B cell (primary cell): ENCODE data around the gene ATP11C. TPM values are rescaled to one million over a fixed set of nuclear protein-coding genes. Genes with fewer than 3 reads are reported as not detected.

Experiments used
- ATAC-seq: fragments of 200-7000 bp; cut with Tn5 transposase; one replicate; pipeline ENCODE4 v1.10.0; 2021; ENCODE audit warnings: low read depth, mild to moderate bottlenecking, moderate number of reproducible peaks, moderate library complexity
- CTCF ChIA-PET: fragments of 350-600 bp; sonication (Branson Sonifier 250); formaldehyde crosslinking; loops from one replicate; lab custom pipeline; 2021; ENCODE audit warnings: antibody characterized with exemption, inconsistent platforms; lab: Charles Lee
- POLR2A ChIA-PET: fragments of 350-600 bp; sonication (Branson Sonifier 250); formaldehyde crosslinking; loops from one replicate; lab custom pipeline; 2021; ENCODE audit warnings: antibody characterized with exemption; lab: Charles Lee
- DNase-seq: peaks from one replicate; pipeline ENCODE4 v3.0.0; 2013
- H2AFZ ChIP-seq: 2 replicates; pipeline ENCODE4 v1.6.1; 2012; ENCODE audit warnings: mild to moderate bottlenecking, low read depth, low read length; ENCODE audit not compliant: insufficient read depth, poor library complexity, severe bottlenecking
- H3K27ac ChIP-seq, 2 donors: 1 replicate in 1 of 2; 2 replicates in 1 of 2; pipeline ENCODE4 v1.5.1; 2012 to 2013; ENCODE audit warnings: low read length in 2 of 2, mild to moderate bottlenecking in 2 of 2, moderate library complexity in 1 of 2
- H3K27me3 ChIP-seq, 4 experiments: fragments of 200-600 bp in 1 of 4; sonication (generic) in 1 of 4; replicated peaks in 1 of 4; 1 replicate in 2 of 4; 2 replicates in 2 of 4; pipeline versions ENCODE4 v1.6.1 to v1.7.0; 2013 to 2016; ENCODE audit warnings: low read length in 3 of 4, mild to moderate bottlenecking in 2 of 4, mixed read lengths in 1 of 4, moderate library complexity in 1 of 4; ENCODE audit not compliant: insufficient read depth in 4 of 4, control insufficient read depth in 3 of 4; ENCODE audit errors: control extremely low read depth in 1 of 4
- H3K36me3 ChIP-seq, 2 experiments: replicated peaks in 1 of 2; 1 replicate in 1 of 2; 2 replicates in 1 of 2; pipeline versions ENCODE4 v1.6.1 to v1.7.1; 2013; ENCODE audit warnings: low read length in 1 of 2; ENCODE audit not compliant: insufficient read depth in 2 of 2, control insufficient read depth in 1 of 2; ENCODE audit errors: control extremely low read depth in 1 of 2, extremely low read depth in 1 of 2
- H3K4me1 ChIP-seq, 2 donors: fragments of 200-600 bp in 1 of 2; sonication (generic) in 1 of 2; 1 replicate in 1 of 2; 2 replicates in 1 of 2; pipeline versions ENCODE4 v1.5.1 to v1.6.1; 2013 to 2017; ENCODE audit warnings: low read length in 2 of 2; ENCODE audit not compliant: control insufficient read depth in 2 of 2, insufficient read depth in 2 of 2
- H3K4me2 ChIP-seq: replicated peaks from 2 replicates; pipeline ENCODE3; 2012; ENCODE audit warnings: mild to moderate bottlenecking, low read depth, low read length; ENCODE audit not compliant: poor library complexity, severe bottlenecking
- H3K4me3 ChIP-seq, 5 experiments: fragments of 200-600 bp in 1 of 5; sonication (generic) in 1 of 5; 1 replicate in 3 of 5; 2 replicates in 2 of 5; pipeline versions ENCODE4 v1.5.1 to v1.7.0; 2011 to 2016; ENCODE audit warnings: low read length in 4 of 5, mild to moderate bottlenecking in 4 of 5, low read depth in 2 of 5, control low read depth in 1 of 5, moderate library complexity in 1 of 5; ENCODE audit not compliant: insufficient read depth in 1 of 5; ENCODE audit errors: control extremely low read depth in 1 of 5, extremely low read depth in 1 of 5
- H3K79me2 ChIP-seq: fragments of 200-600 bp; sonication (generic); one replicate; pipeline ENCODE4 v1.6.0; 2016; ENCODE audit warnings: low read length; ENCODE audit not compliant: control insufficient read depth, insufficient read depth
- H3K9ac ChIP-seq: fragments of 200-600 bp; sonication (generic); 2 replicates; pipeline ENCODE4 v1.6.1; 2017; ENCODE audit warnings: mild to moderate bottlenecking, low read length, moderate library complexity
- H3K9me3 ChIP-seq, 3 donors: one replicate each; pipeline versions ENCODE4 v1.6.1 to v1.7.1; 2013; ENCODE audit warnings: low read length in 2 of 3; ENCODE audit not compliant: control insufficient read depth in 2 of 3, insufficient read depth in 1 of 3; ENCODE audit errors: control extremely low read depth in 1 of 3
- H4K20me1 ChIP-seq: 2 replicates; pipeline ENCODE4 v1.6.0; 2012; ENCODE audit warnings: mild to moderate bottlenecking, low read length; ENCODE audit not compliant: insufficient read depth, control insufficient read depth, poor library complexity, severe bottlenecking
- H3K27ac Mint-ChIP-seq: one replicate; pipeline ENCODE4 v1.8.0; 2021; ENCODE audit warnings: mixed read lengths
- H3K27me3 Mint-ChIP-seq: one replicate; pipeline ENCODE4 v1.8.0; 2021; ENCODE audit warnings: mixed read lengths
- H3K4me1 Mint-ChIP-seq: one replicate; pipeline ENCODE4 v1.8.0; 2021; ENCODE audit warnings: mixed read lengths
- H3K4me3 Mint-ChIP-seq: one replicate; pipeline ENCODE4 v1.8.0; 2021; ENCODE audit warnings: mixed read lengths
- H3K9me3 Mint-ChIP-seq: one replicate; pipeline ENCODE4 v1.8.0; 2022; ENCODE audit warnings: mixed read lengths; ENCODE audit not compliant: insufficient read depth
- CTCF ChIP-seq: fragments of 200-600 bp; IDR thresholded peaks from one replicate; pipeline ENCODE4 v1.8.0; 2022; ENCODE audit warnings: antibody characterized with exemption, mild to moderate bottlenecking
- EZH2 ChIP-seq: IDR thresholded peaks from 2 replicates; pipeline ENCODE4 v1.6.1; 2012; ENCODE audit warnings: borderline replicate concordance, low read depth, mild to moderate bottlenecking, moderate library complexity, low read length; ENCODE audit not compliant: insufficient read depth, poor library complexity, severe bottlenecking
- WGBS: methylation state at CpG from one replicate; pipeline ENCODE4 v1.1.5; 2013; ENCODE audit warnings: missing lambda C conversion rate; ENCODE audit not compliant: insufficient coverage; 5-methylcytosine and 5-hydroxymethylcytosine counted together
- intact Hi-C: fragments of 100-400 bp; cut with micrococcal nuclease; formaldehyde crosslinking; loops from one replicate; pipeline ENCODE4 v1.10.0; 2022
- polyA plus RNA-seq: library from polyadenylated mRNA; depleted of rRNA; stranded (reverse); fragments of >200 nt; gene quantifications from 2 replicates; pipeline ENCODE4 v1.2.3, GENCODE V29; 2012
- total RNA-seq, 2 donors: library from RNA; stranded (reverse); fragments of 120-200 nt in 1 of 2; gene quantifications; 1 replicate in 1 of 2; 2 replicates in 1 of 2; pipeline versions ENCODE4 v1.2.3 to v1.2.4, GENCODE V29; 2013 to 2022

Gene ATP11C
- total and polyA plus RNA-seq, 2 donors (not counting 1 experiment from before 2014, with no cell fraction given), result 8.5 to 29.2 TPM

GRCh38 chrX:139932073-139932900 is 566 bp downstream of the ATP11C start:
- H2AFZ ChIP-seq, result peak overlapping the region; percentile 85
- H3K4me1 ChIP-seq, result peaks cover 5 to 13% of the 10 kb centered on the region in 2 donors
- no peaks in the 10 kb centered on the region for H3K9me3 ChIP-seq
- H4K20me1 ChIP-seq, result no peaks in the 10 kb centered on the region
- intact Hi-C loops, result no loop called here
- DNase-seq, result peak; percentile 60
- H3K4me3 ChIP-seq, result peak overlapping the region in 4 of 5 experiments; percentile 56 to 76 (median 68)
- H3K27ac ChIP-seq, result peak overlapping the region; percentile 88 to 96
- no peaks in the 10 kb centered on the region for H3K27me3 Mint-ChIP-seq
- H3K79me2 ChIP-seq, result peaks cover 33% of the 10 kb centered on the region
- TF ChIP-seq EZH2 (no peak), CTCF (no peak)
- no peaks in the 10 kb centered on the region for H3K9me3 Mint-ChIP-seq
- peak overlapping the region; percentile 95 for H3K27ac Mint-ChIP-seq
- ChIA-PET POLR2A (no interaction called here), CTCF (no interaction called here)
- H3K9ac ChIP-seq, result peak overlapping the region; percentile 77
- peaks cover 16% of the 10 kb centered on the region for H3K4me1 Mint-ChIP-seq
- no peaks in the 10 kb centered on the region for H3K36me3 ChIP-seq
- WGBS, result 2% methylated on average over 80 of the region's 109 CpGs
- ATAC-seq, result peak; percentile 44
- no peaks in the 10 kb centered on the region for H3K27me3 ChIP-seq
- peak overlapping the region; percentile 91 for H3K4me2 ChIP-seq
- H3K4me3 Mint-ChIP-seq, result peak overlapping the region; percentile 90

GRCh38 chrX:139931646-139932072 is 1.2 kb downstream of the ATP11C start:
- Histone ChIP-seq H3K4me3 (peak overlapping the region in 4 of 5 experiments; percentile 51 to 76 (median 64)), H3K4me2 (peak overlapping the region; percentile 91), H4K20me1 (no peaks in the 10 kb centered on the region), H3K4me1 (peaks cover 5 to 13% of the 10 kb centered on the region in 2 donors), H3K9me3 (no peaks in the 10 kb centered on the region), H3K27ac (peak overlapping the region in 1 of 2 donors; percentile 52), H3K9ac (peak overlapping the region; percentile 77), H3K36me3 (no peaks in the 10 kb centered on the region), H3K27me3 (no peaks in the 10 kb centered on the region), H2AFZ (peak overlapping the region; percentile 85), H3K79me2 (peaks cover 39% of the 10 kb centered on the region)
- intact Hi-C loops, result no loop called here
- H3K9me3 Mint-ChIP-seq, result no peaks in the 10 kb centered on the region
- WGBS, result 0% methylated on average over 14 of the region's 33 CpGs
- no peak for ATAC-seq
- CTCF ChIA-PET, result no interaction called here
- no peaks in the 10 kb centered on the region for H3K27me3 Mint-ChIP-seq
- peaks cover 16% of the 10 kb centered on the region for H3K4me1 Mint-ChIP-seq
- peak overlapping the region; percentile 59 for H3K27ac Mint-ChIP-seq
- POLR2A ChIA-PET, result no interaction called here
- H3K4me3 Mint-ChIP-seq, result peak overlapping the region; percentile 82
- TF ChIP-seq EZH2 (no peak), CTCF (no peak)
- no peak for DNase-seq
